Heart left ventricle (tissue), 16 donors: Measurements from ENCODE around the gene KIF5C. TPM values are rescaled to one million over a fixed set of nuclear protein-coding genes. Genes with fewer than 3 reads are reported as not detected.

Experiments
- ATAC-seq, 4 donors: fragments of 200-7000 bp; cut with Tn5 transposase; one replicate each; pipeline ENCODE4 v1.9.1; 2020 to 2022; ENCODE audit warnings: moderate library complexity in 4 of 4, mild to moderate bottlenecking in 3 of 4, moderate number of reproducible peaks in 1 of 4
- DNase-seq, 5 donors: peaks; one replicate each; pipeline ENCODE4 v3.0.0-alpha.2; 2020
- H3K27ac ChIP-seq, 12 donors: fragments of 200-600 bp; sonication (generic) in 4 of 12; one replicate each; pipeline versions ENCODE4 v1.5.0 to v1.8.0; 2016 to 2022; ENCODE audit warnings: mild to moderate bottlenecking in 2 of 12
- H3K27me3 ChIP-seq, 9 donors: fragments of 200-600 bp; sonication (generic) in 2 of 9; one replicate each; pipeline versions ENCODE4 v1.5.1 to v1.8.0; 2016 to 2022; ENCODE audit warnings: mild to moderate bottlenecking in 3 of 9
- H3K36me3 ChIP-seq, 9 donors: fragments of 200-600 bp; sonication (generic) in 2 of 9; one replicate each; pipeline versions ENCODE4 v1.5.0 to v1.8.0; 2018 to 2022; ENCODE audit warnings: mild to moderate bottlenecking in 2 of 9
- H3K4me1 ChIP-seq, 12 donors: fragments of 200-600 bp; sonication (generic) in 4 of 12; one replicate each; pipeline versions ENCODE4 v1.5.0 to v1.8.0; 2016 to 2022; ENCODE audit warnings: mild to moderate bottlenecking in 3 of 12
- H3K4me3 ChIP-seq, 12 donors: fragments of 200-600 bp; sonication (generic) in 4 of 12; one replicate each; pipeline versions ENCODE4 v1.5.0 to v1.8.0; 2017 to 2022; ENCODE audit warnings: mild to moderate bottlenecking in 9 of 12, moderate library complexity in 4 of 12
- H3K9me3 ChIP-seq, 12 donors: fragments of 200-600 bp; sonication (generic) in 4 of 12; one replicate each; pipeline versions ENCODE4 v1.5.0 to v1.8.0; 2016 to 2022; ENCODE audit warnings: mild to moderate bottlenecking in 1 of 12
- POLR2A ChIP-seq, 2 donors: fragments of 450-650 bp; IDR thresholded peaks; one replicate each; pipeline ENCODE4 v1.6.1; 2017; ENCODE audit warnings: antibody characterized with exemption in 2 of 2, mild to moderate bottlenecking in 2 of 2, moderate library complexity in 2 of 2
- WGBS, 4 donors: extraction: QIAGEN DNeasy Blood & Tissue Kit in 2 of 4; methylation state at CpG; one replicate each; pipeline versions ENCODE4 v1.1.5 to v1.1.7; 2013 to 2018; 5-methylcytosine and 5-hydroxymethylcytosine counted together
- intact Hi-C, 10 donors: fragments of 100-400 bp; cut with DNase I; formaldehyde crosslinking; loops; one replicate each; pipeline versions ENCODE4 v1.11.1 to v1.14.2; 2022
- polyA plus RNA-seq, 2 donors: library from polyadenylated mRNA; stranded (reverse); fragments of 200-250 nt; gene quantifications; one replicate each; pipeline ENCODE4 v1.2.3, GENCODE V29; 2013
- total RNA-seq, 9 donors: library from RNA; depleted of rRNA in 2 of 9; stranded (reverse); fragments of >200 nt in 2 of 9; fragmentation: NEBNext Ultra II Directional in 3 of 9; extraction: Animal tissue kit (Norgen Biotek cat#: 25700) in 3 of 9; gene quantifications; one replicate each; pipeline versions ENCODE4 v1.1.0 to v1.2.4, GENCODE V29; 2016 to 2023
- TF ChIP-seq, protein P1 (sequence below), 12 donors: fragments of 200-600 bp; sonication (generic) in 4 of 12; IDR thresholded peaks; one replicate each; pipeline versions ENCODE4 v1.5.0 to v1.8.0; 2018 to 2022; ENCODE audit warnings: antibody characterized with exemption in 12 of 12, mild to moderate bottlenecking in 5 of 12
- donor health status: ischemic (EF 13 %, LVEDD 7.1; RV severe dilation, severe dysfunction).
- donor health status: healthy with polysubstance abuse.
- donor health status: DM: no; HTN: yes; CAD: no.
- donor health status: DM: no; HTN: no; CAD: no.
- donor health status: ischemic (EF 25% LVEDD 6.9; RV normal size, moderate dysfunction).
- donor health status: ischemic (EF 25% LVEDD 5.7; RV mildly dilated, moderate dysfunction).
- donor health status: healthy.
- donor health status: DM: yes; HTN: yes; CAD: no.
- donor health status: ischemic (EF 35%, LVEDD 5.7; RV mildly dilated, moderate dysfunction).
- donor health status: nonischemic (EF 11% LVEDD 7.7; RV severe dilation, severe dysfunction).
- donor health status: DM: yes; HTN: yes; CAD: no.
- donor health status: PGD.
- donor health status: ischemic (EF 29% LVEDD 5.4; RV normal size, mild dysfunction).
- donor health status: nonischemic (EF 23%, LVEDD 6.1; RV moderate dilation, normal function).

The KIF5C gene
- total and polyA plus RNA-seq, 11 donors = 0.22 to 1.4 (median 0.48) TPM

GRCh38 chr2:149075853-149076252, 200.8 kb downstream of the KIF5C start:
- TF ChIP-seq POLR2A (IDR thresholded peaks at IDR 0.05) = no peak
- TF ChIP-seq, protein P1, sequence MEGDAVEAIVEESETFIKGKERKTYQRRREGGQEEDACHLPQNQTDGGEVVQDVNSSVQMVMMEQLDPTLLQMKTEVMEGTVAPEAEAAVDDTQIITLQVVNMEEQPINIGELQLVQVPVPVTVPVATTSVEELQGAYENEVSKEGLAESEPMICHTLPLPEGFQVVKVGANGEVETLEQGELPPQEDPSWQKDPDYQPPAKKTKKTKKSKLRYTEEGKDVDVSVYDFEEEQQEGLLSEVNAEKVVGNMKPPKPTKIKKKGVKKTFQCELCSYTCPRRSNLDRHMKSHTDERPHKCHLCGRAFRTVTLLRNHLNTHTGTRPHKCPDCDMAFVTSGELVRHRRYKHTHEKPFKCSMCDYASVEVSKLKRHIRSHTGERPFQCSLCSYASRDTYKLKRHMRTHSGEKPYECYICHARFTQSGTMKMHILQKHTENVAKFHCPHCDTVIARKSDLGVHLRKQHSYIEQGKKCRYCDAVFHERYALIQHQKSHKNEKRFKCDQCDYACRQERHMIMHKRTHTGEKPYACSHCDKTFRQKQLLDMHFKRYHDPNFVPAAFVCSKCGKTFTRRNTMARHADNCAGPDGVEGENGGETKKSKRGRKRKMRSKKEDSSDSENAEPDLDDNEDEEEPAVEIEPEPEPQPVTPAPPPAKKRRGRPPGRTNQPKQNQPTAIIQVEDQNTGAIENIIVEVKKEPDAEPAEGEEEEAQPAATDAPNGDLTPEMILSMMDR (IDR thresholded peaks at IDR 0.05) = no peak
- Histone ChIP-seq H3K27ac (no peak overlapping the region), H3K4me3 (peak overlapping the region in 1 of 12 donors; percentile 7), H3K4me1 (no peaks in the 10 kb centered on the region), H3K9me3 (no peaks in the 10 kb centered on the region), H3K27me3 (no peaks in the 10 kb centered on the region), H3K36me3 (no peaks in the 10 kb centered on the region)
- intact Hi-C loops = no loop called here
- ATAC-seq (no peak), DNase-seq (no peak)
- WGBS, 4 donors = 70 to 79% (median 75%) methylated on average over 10 of the region's 10 CpGs

Other genes with a start within 250 kb of the KIF5C start
- gene EPC2, start 230.5 kb upstream of the KIF5C start, total RNA-seq = 10 to 100 TPM; 13.4 to 27.1 (median 19.9) TPM
- gene EPC2, start 230.5 kb upstream of the KIF5C start, polyA plus RNA-seq = 1 to 10 TPM; 5.6 to 9.7 TPM
- gene LYPD6B, start 163.5 kb downstream of the KIF5C start, total RNA-seq = not detected
- not detected for gene LYPD6B, start 163.5 kb downstream of the KIF5C start, polyA plus RNA-seq